ENCODE measurements around the gene SPATS2L.

SPATS2L gene

GRCh38 chr2:200435379-200435778, 128.9 kb downstream of the SPATS2L start:
- Histone ChIP-seq H3K27me3 (ENCODE audit: insufficient read depth, low read length, poor library complexity, severe bottlenecking) (no peaks in the 10 kb centered on the region), H4K20me1 (ENCODE audit: insufficient read depth, low read length, poor library complexity, severe bottlenecking) (no peaks in the 10 kb centered on the region), H3K9me2 (replicated peaks; ENCODE audit: low read depth, low read length) (no peaks in the 10 kb centered on the region), H2AFZ (ENCODE audit: low read length) (no peak overlapping the region), H3K4me3 (ENCODE audit: low read length, poor library complexity, severe bottlenecking) (no peak overlapping the region), H3F3A (ENCODE audit: low read depth) (no peaks in the 10 kb centered on the region), H3K79me2 (ENCODE audit: insufficient read depth, low read length) (no peaks in the 10 kb centered on the region), H3K36me3 (ENCODE audit: insufficient read depth, low read length) (no peaks in the 10 kb centered on the region), H3K9me3 (ENCODE audit: insufficient read depth, low read depth, low read length) (no peaks in the 10 kb centered on the region), H3K9ac (ENCODE audit: low read depth, low read length, poor library complexity, severe bottlenecking) (no peak overlapping the region), H3K4me2 (ENCODE audit: low read depth, low read length, poor library complexity, severe bottlenecking) (no peak overlapping the region), H3K4me1 (ENCODE audit: insufficient read depth, low read length, poor library complexity, severe bottlenecking) (no peaks in the 10 kb centered on the region)
- TF ChIP-seq EZH2phosphoT487 (IDR thresholded peaks at IDR 0.05; ENCODE audit: borderline replicate concordance) (no peak), CTCF (conservative IDR thresholded peaks at IDR 0.05; ENCODE audit: low read length) (no peak)

GRCh38 chr2:200438251-200438650, 131.8 kb downstream of the SPATS2L start:
- no peak overlapping the region for H3K9ac ChIP-seq (ENCODE audit: low read depth, low read length, poor library complexity, severe bottlenecking)
- TF ChIP-seq EZH2phosphoT487 (IDR thresholded peaks at IDR 0.05; ENCODE audit: borderline replicate concordance) (no peak), CTCF (conservative IDR thresholded peaks at IDR 0.05; ENCODE audit: low read length) (no peak)
- no peaks in the 10 kb centered on the region for H3K9me2 ChIP-seq (replicated peaks; ENCODE audit: low read depth, low read length)
- H3F3A ChIP-seq (ENCODE audit: low read depth), result no peaks in the 10 kb centered on the region
- H3K4me2 ChIP-seq (ENCODE audit: low read depth, low read length, poor library complexity, severe bottlenecking), result no peak overlapping the region
- no peaks in the 10 kb centered on the region for H3K4me1 ChIP-seq (ENCODE audit: insufficient read depth, low read length, poor library complexity, severe bottlenecking)
- no peaks in the 10 kb centered on the region for H3K9me3 ChIP-seq (ENCODE audit: insufficient read depth, low read depth, low read length)
- H4K20me1 ChIP-seq (ENCODE audit: insufficient read depth, low read length, poor library complexity, severe bottlenecking), result no peaks in the 10 kb centered on the region
- H3K27me3 ChIP-seq (ENCODE audit: insufficient read depth, low read length, poor library complexity, severe bottlenecking), result no peaks in the 10 kb centered on the region
- no peak overlapping the region for H3K4me3 ChIP-seq (ENCODE audit: low read length, poor library complexity, severe bottlenecking)
- no peaks in the 10 kb centered on the region for H3K79me2 ChIP-seq (ENCODE audit: insufficient read depth, low read length)
- no peaks in the 10 kb centered on the region for H3K36me3 ChIP-seq (ENCODE audit: insufficient read depth, low read length)
- no peak overlapping the region for H2AFZ ChIP-seq (ENCODE audit: low read length)

GRCh38 chr2:200438846-200439245, 132.4 kb downstream of the SPATS2L start:
- H2AFZ ChIP-seq (ENCODE audit: low read length), result no peak overlapping the region
- no peaks in the 10 kb centered on the region for H3K36me3 ChIP-seq (ENCODE audit: insufficient read depth, low read length)
- H3K9ac ChIP-seq (ENCODE audit: low read depth, low read length, poor library complexity, severe bottlenecking), result no peak overlapping the region
- no peaks in the 10 kb centered on the region for H4K20me1 ChIP-seq (ENCODE audit: insufficient read depth, low read length, poor library complexity, severe bottlenecking)
- no peak for TF ChIP-seq CTCF (conservative IDR thresholded peaks at IDR 0.05; ENCODE audit: low read length)
- no peak for TF ChIP-seq EZH2phosphoT487 (IDR thresholded peaks at IDR 0.05; ENCODE audit: borderline replicate concordance)
- H3F3A ChIP-seq (ENCODE audit: low read depth), result no peaks in the 10 kb centered on the region
- no peaks in the 10 kb centered on the region for H3K79me2 ChIP-seq (ENCODE audit: insufficient read depth, low read length)
- H3K9me2 ChIP-seq (replicated peaks; ENCODE audit: low read depth, low read length), result no peaks in the 10 kb centered on the region
- H3K27me3 ChIP-seq (ENCODE audit: insufficient read depth, low read length, poor library complexity, severe bottlenecking), result no peaks in the 10 kb centered on the region
- H3K9me3 ChIP-seq (ENCODE audit: insufficient read depth, low read depth, low read length), result no peaks in the 10 kb centered on the region
- H3K4me3 ChIP-seq (ENCODE audit: low read length, poor library complexity, severe bottlenecking), result no peak overlapping the region
- no peak overlapping the region for H3K4me2 ChIP-seq (ENCODE audit: low read depth, low read length, poor library complexity, severe bottlenecking)
- no peaks in the 10 kb centered on the region for H3K4me1 ChIP-seq (ENCODE audit: insufficient read depth, low read length, poor library complexity, severe bottlenecking)

Data from Loucy (cell line).